ENCODE measurements around the gene HTRA3. TPM values are rescaled to one million over a fixed set of nuclear protein-coding genes. Genes with fewer than 3 reads are reported as not detected.
A peak's percentile ranks its signal among the peaks of the same experiment; 100 is the strongest.

The HTRA3 gene
- total and polyA plus RNA-seq, 10 donors: 0.26 to 5.5 (median 2.5) TPM

- H3K27me3 ChIP-seq (replicated peaks in 1 of 7): no peaks in the 10 kb centered on the region
- intact Hi-C loops (cut with DNase I; ENCODE audit: low total_unique reads): no loop called here
- no peak overlapping the region for H3K4me3 ChIP-seq
- no peaks in the 10 kb centered on the region for H3K36me3 ChIP-seq
- peaks cover 0 to 9% (median 0%) of the 10 kb centered on the region in 8 donors for H3K9me3 ChIP-seq
- 79 to 93% (median 88%) methylated on average over 6 of the region's 6 CpGs for WGBS, 5 donors
- H3K4me1 ChIP-seq: peaks cover 0 to 11% (median 0%) of the 10 kb centered on the region in 6 donors
- DNase-seq: no peak
- TF ChIP-seq CTCF (IDR thresholded peaks at IDR 0.05 in 8 of 11, conservative IDR thresholded peaks at IDR 0.05 in 3 of 11) (no peak), POLR2A (IDR thresholded peaks at IDR 0.05) (no peak)
- H3K27ac ChIP-seq: no peak overlapping the region
Observed at GRCh38 chr4:8324640-8325239, 55.2 kb downstream of the HTRA3 start.

GRCh38 chr4:8325291-8325973 lies 55.9 kb downstream of the HTRA3 start:
- H3K4me3 ChIP-seq: no peak overlapping the region
- DNase-seq: peak; percentile 46
- whole genome bisulfite sequencing, 5 donors: 71 to 89% (median 79%) methylated on average over 6 to 8 of the region's 8 CpGs
- peaks cover 0 to 7% (median 0%) of the 10 kb centered on the region in 6 donors for H3K4me1 ChIP-seq
- TF ChIP-seq CTCF (IDR thresholded peaks at IDR 0.05 in 8 of 11, conservative IDR thresholded peaks at IDR 0.05 in 3 of 11): no peak
- TF ChIP-seq POLR2AphosphoS5 (IDR thresholded peaks at IDR 0.05): no peak
- TF ChIP-seq POLR2A (IDR thresholded peaks at IDR 0.05): no peak
- H3K36me3 ChIP-seq: no peaks in the 10 kb centered on the region
- H3K27ac ChIP-seq: no peak overlapping the region
- peaks cover 0 to 9% (median 0%) of the 10 kb centered on the region in 8 donors for H3K9me3 ChIP-seq
- no peaks in the 10 kb centered on the region for H3K27me3 ChIP-seq (replicated peaks in 1 of 7)
- intact Hi-C loops (cut with DNase I; ENCODE audit: low total_unique reads): no loop called here

GRCh38 chr4:8326206-8326605 lies 56.7 kb downstream of the HTRA3 start:
- DNase-seq: no peak
- no peak for TF ChIP-seq CTCF (IDR thresholded peaks at IDR 0.05 in 8 of 11, conservative IDR thresholded peaks at IDR 0.05 in 3 of 11)
- no peak for TF ChIP-seq POLR2A (IDR thresholded peaks at IDR 0.05)
- TF ChIP-seq POLR2AphosphoS5 (IDR thresholded peaks at IDR 0.05): no peak

GRCh38 chr4:8328456-8328855 lies 58.9 kb downstream of the HTRA3 start:
- WGBS, 5 donors: 79 to 95% (median 87%) methylated on average over 3 of the region's 3 CpGs
- intact Hi-C loops (cut with DNase I; ENCODE audit: low total_unique reads): no loop called here
- Histone ChIP-seq H3K27ac (no peak overlapping the region), H3K9me3 (peaks cover 0 to 16% (median 0%) of the 10 kb centered on the region in 8 donors), H3K27me3 (replicated peaks in 1 of 7) (no peaks in the 10 kb centered on the region), H3K36me3 (no peaks in the 10 kb centered on the region), H3K4me1 (peaks cover 0 to 5% (median 0%) of the 10 kb centered on the region in 6 donors), H3K4me3 (no peak overlapping the region)
- DNase-seq: peak; percentile 22
- TF ChIP-seq POLR2AphosphoS5 (IDR thresholded peaks at IDR 0.05) (no peak), POLR2A (IDR thresholded peaks at IDR 0.05) (no peak), CTCF (IDR thresholded peaks at IDR 0.05 in 8 of 11, conservative IDR thresholded peaks at IDR 0.05 in 3 of 11) (no peak)

More at GRCh38 chr4:8326206-8326605, 56.7 kb downstream of the HTRA3 start:
- H3K9me3 ChIP-seq: peaks cover 0 to 9% (median 0%) of the 10 kb centered on the region in 8 donors
- H3K36me3 ChIP-seq: no peaks in the 10 kb centered on the region
- no peak overlapping the region for H3K4me3 ChIP-seq
- H3K4me1 ChIP-seq: peaks cover 0 to 8% (median 0%) of the 10 kb centered on the region in 6 donors
- intact Hi-C loops (cut with DNase I; ENCODE audit: low total_unique reads): no loop called here
- H3K27me3 ChIP-seq (replicated peaks in 1 of 7): no peaks in the 10 kb centered on the region
- no peak overlapping the region for H3K27ac ChIP-seq
